GM10248 (cell line): ENCODE results near the gene MUC2.

ENCODE experiments used
- CTCF ChIA-PET: fragments of 300-600 bp; sonication (Branson Sonifier 250); formaldehyde crosslinking; extraction: SDS; loops from one replicate; lab custom pipeline; 2021; ENCODE audit warnings: antibody characterized with exemption; lab: Yijun Ruan, JAX
- POLR2A ChIA-PET: fragments of 350-650 bp; sonication (Branson Sonifier 250); formaldehyde crosslinking; extraction: SDS; loops from one replicate; lab custom pipeline; 2020; ENCODE audit warnings: antibody characterized with exemption; lab: Yijun Ruan, JAX
- DNase-seq: peaks from one replicate; pipeline ENCODE4 v3.0.0; 2012; ENCODE audit errors: extremely low spot score
- TF ChIP-seq, protein P1 (sequence below): IDR thresholded peaks from 2 replicates; pipeline ENCODE4 v1.5.1; 2012; ENCODE audit warnings: mild to moderate bottlenecking, low read depth; ENCODE audit errors: extremely low read depth, missing control alignments, control extremely low read depth

MUC2 gene

DNA sequence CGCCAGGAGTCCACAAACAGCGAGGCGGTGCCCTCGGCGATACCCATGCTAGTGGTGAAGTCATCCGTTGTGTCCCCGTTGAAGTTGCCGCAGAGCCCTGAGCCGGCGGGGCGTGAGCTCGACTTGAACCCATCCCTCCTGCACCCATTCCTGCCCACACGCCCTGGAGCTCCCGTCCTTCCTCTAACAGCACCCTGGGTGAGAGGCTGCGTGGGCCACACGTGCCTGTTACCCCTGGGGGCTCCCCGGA lies 46.5 kb upstream of the MUC2 start:
- TF ChIP-seq, protein P1, sequence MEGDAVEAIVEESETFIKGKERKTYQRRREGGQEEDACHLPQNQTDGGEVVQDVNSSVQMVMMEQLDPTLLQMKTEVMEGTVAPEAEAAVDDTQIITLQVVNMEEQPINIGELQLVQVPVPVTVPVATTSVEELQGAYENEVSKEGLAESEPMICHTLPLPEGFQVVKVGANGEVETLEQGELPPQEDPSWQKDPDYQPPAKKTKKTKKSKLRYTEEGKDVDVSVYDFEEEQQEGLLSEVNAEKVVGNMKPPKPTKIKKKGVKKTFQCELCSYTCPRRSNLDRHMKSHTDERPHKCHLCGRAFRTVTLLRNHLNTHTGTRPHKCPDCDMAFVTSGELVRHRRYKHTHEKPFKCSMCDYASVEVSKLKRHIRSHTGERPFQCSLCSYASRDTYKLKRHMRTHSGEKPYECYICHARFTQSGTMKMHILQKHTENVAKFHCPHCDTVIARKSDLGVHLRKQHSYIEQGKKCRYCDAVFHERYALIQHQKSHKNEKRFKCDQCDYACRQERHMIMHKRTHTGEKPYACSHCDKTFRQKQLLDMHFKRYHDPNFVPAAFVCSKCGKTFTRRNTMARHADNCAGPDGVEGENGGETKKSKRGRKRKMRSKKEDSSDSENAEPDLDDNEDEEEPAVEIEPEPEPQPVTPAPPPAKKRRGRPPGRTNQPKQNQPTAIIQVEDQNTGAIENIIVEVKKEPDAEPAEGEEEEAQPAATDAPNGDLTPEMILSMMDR, result no peak
- ChIA-PET POLR2A (interaction anchor here (0.6 kb wide), 1 partner anchor 175 kb away, joined by 3 read pairs; no protein-coding TSS in a partner anchor), CTCF (no interaction called here)
- DNase-seq, result no peak

DNA sequence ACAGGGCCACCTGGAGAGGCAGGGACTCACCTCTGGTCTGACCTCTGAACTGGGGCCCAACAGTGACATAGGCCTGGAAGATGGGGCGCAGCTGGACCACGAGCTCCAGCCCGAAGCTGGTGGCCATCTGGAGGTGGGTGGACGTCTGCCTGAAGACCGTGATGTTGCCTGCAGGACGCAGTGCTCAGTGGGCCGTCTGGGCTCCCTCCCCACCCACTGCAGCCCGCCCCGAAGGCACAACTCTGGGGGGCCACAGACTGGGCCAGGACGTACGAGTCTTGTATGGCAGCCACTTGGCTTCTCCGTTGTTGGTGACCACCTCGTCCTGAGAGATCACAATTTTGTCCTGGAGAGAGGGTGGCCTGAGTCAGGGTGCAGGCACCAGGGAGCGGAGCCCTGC lies 46.1 kb upstream of the MUC2 start:
- ChIA-PET POLR2A (interaction anchor here (0.6 kb wide), 1 partner anchor 175 kb away, joined by 3 read pairs; no protein-coding TSS in a partner anchor), CTCF (no interaction called here)
- TF ChIP-seq, protein P1, result no peak
- DNase-seq, result no peak

- DNase-seq, result no peak
- TF ChIP-seq, protein P1, result no peak
- CTCF ChIA-PET, result no interaction called here
- POLR2A ChIA-PET, result no interaction called here
Measured at GRCh38 chr11:1029051-1029450, 45.6 kb upstream of the MUC2 start.

- POLR2A ChIA-PET, result no interaction called here
- CTCF ChIA-PET, result no interaction called here
- TF ChIP-seq, protein P1, result no peak
- no peak for DNase-seq
Measured at GRCh38 chr11:1029654-1030053, 45.0 kb upstream of the MUC2 start.

DNA sequence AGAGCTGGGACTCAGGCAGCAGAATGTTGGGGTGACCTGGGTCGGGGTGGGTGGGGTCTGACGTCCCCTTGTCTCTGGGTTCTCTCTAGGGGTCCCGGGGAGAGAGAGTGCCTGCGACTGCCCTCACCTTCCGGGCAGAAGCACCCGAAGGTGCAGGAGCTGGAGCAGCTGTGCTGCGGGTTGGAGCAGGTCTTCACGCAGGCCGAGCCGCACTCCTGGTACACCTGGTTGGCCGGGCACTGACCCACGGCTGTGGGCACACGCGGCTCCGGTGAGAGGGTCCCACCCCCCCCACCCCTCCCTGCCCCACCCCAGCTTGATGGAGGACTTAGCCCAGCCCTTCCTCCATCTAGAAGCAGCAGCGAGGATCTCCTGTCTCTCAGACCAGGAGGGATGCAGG lies 44.6 kb upstream of the MUC2 start:
- ChIA-PET CTCF (no interaction called here), POLR2A (no interaction called here)
- no peak for DNase-seq
- TF ChIP-seq, protein P1, result no peak

DNA sequence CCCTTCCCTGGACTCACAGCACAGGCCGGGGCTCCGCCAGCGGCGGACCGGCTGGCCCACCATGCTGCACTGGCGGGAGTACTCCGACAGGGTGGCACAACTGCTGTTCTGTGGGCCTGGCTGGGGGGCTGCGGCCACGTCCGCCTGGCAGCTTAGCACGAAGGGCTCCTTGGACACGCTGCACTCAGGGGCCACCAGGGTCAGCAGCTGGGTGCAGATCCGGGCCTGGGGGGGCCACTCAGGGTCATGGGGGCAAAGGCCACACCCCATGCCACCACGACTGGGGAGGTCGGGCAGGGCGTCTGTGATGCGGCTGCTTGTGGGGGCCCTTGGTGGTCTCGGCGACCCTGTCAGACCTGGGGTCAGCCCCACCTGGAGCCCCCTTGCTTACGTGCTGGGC lies 44.1 kb upstream of the MUC2 start:
- DNase-seq, result no peak
- CTCF ChIA-PET, result no interaction called here
- POLR2A ChIA-PET, result no interaction called here
- TF ChIP-seq, protein P1, result no peak

GRCh38 chr11:1031121-1031899 lies 43.4 kb upstream of the MUC2 start:
- no peak for DNase-seq
- ChIA-PET CTCF (no interaction called here), POLR2A (no interaction called here)
- TF ChIP-seq, protein P1, result no peak
